GM12892 (cell line): ENCODE results near the gene DUS3L. TPM values are rescaled to one million over a fixed set of nuclear protein-coding genes. Genes with fewer than 3 reads are reported as not detected.

Experiments
- DNase-seq: peaks from one replicate; pipeline ENCODE4 v3.0.0; 2011; ENCODE audit not compliant: insufficient read length
- FAIRE-seq: peaks from 2 replicates; lab custom pipeline; 2011; peaks lifted over from hg19 to GRCh38; lab: Jason Lieb, UNC
- POLR2A ChIP-seq: IDR thresholded peaks from 2 replicates; pipeline ENCODE4 v1.6.1; 2011; ENCODE audit warnings: low read depth, low read length, control low read depth
- POLR2AphosphoS5 ChIP-seq: IDR thresholded peaks from 2 replicates; pipeline ENCODE4 v1.6.1; 2011; ENCODE audit warnings: low read depth, low read length, control low read depth
- TAF1 ChIP-seq: IDR thresholded peaks from 2 replicates; pipeline ENCODE4 v1.6.1; 2011; ENCODE audit warnings: low read depth, mild to moderate bottlenecking, control low read depth, low read length, borderline replicate concordance
- polyA plus RNA-seq: library from polyadenylated mRNA; unstranded; fragments of >200 nt; gene quantifications from one replicate; pipeline ENCODE4 v1.2.1, GENCODE V29; 2012; ENCODE audit warnings: missing spikeins, inconsistent platforms; ENCODE audit not compliant: missing spikeins

The DUS3L gene
- polyA plus RNA-seq = 31.9 TPM

GRCh38 chr19:5790559-5791520 is at the start of gene DUS3L:
DUS3L (minus strand) TSS chr19:5791163; CDS start chr19:5791141, 22 bp downstream.
- peak; percentile 100 for FAIRE-seq
- TF ChIP-seq TAF1 = peak; percentile 88
- peak; percentile 91 for TF ChIP-seq POLR2A
- TF ChIP-seq POLR2AphosphoS5 = peak; percentile 92
- DNase-seq = peak; percentile 99

- FAIRE-seq (no peak), DNase-seq (no peak)
- no peak for TF ChIP-seq TAF1
- no peak for TF ChIP-seq POLR2A
- no peak for TF ChIP-seq POLR2AphosphoS5
These were observed 48.4 kb upstream of the DUS3L start, which contains the start of gene FUT6 for GRCh38 chr19:5839065-5840017. FUT6 (minus strand) TSS chr19:5839702; CDS start chr19:5832567, 7,135 bp downstream.

GRCh38 chr19:5838353-5839064 is 47.5 kb upstream of the DUS3L start:
- TF ChIP-seq TAF1 (no peak), POLR2A (no peak), POLR2AphosphoS5 (no peak)
- DNase-seq = no peak
- FAIRE-seq = no peak

GRCh38 chr19:5837761-5838352 is 46.9 kb upstream of the DUS3L start:
- no peak for FAIRE-seq
- DNase-seq = no peak
- no peak for TF ChIP-seq TAF1
- no peak for TF ChIP-seq POLR2AphosphoS5
- TF ChIP-seq POLR2A = no peak

GRCh38 chr19:5832527-5833216 is 41.7 kb upstream of the DUS3L start:
- FAIRE-seq (no peak), DNase-seq (no peak)
- no peak for TF ChIP-seq POLR2A
- TF ChIP-seq TAF1 = no peak
- no peak for TF ChIP-seq POLR2AphosphoS5

GRCh38 chr19:5832061-5832460 is 41.1 kb upstream of the DUS3L start:
- no peak for FAIRE-seq
- no peak for DNase-seq
- TF ChIP-seq TAF1 (no peak), POLR2A (no peak), POLR2AphosphoS5 (no peak)

GRCh38 chr19:5831159-5831558 is 40.2 kb upstream of the DUS3L start:
- DNase-seq (no peak), FAIRE-seq (no peak)
- TF ChIP-seq TAF1 = no peak
- TF ChIP-seq POLR2AphosphoS5 = no peak
- TF ChIP-seq POLR2A = no peak

GRCh38 chr19:5829567-5830310 is 38.8 kb upstream of the DUS3L start:
- FAIRE-seq = no peak
- DNase-seq = no peak
- TF ChIP-seq POLR2A (no peak), TAF1 (no peak), POLR2AphosphoS5 (no peak)
